Activated CD4-positive, CD25-positive, alpha-beta regulatory T cell treated with anti-CD3 and anti-CD28 coated beads, Interleukin-2, amount 50 U/mL, for 16 hours (primary cell): Measurements from ENCODE around the gene C1QA.

Source experiments
- DNase-seq: peaks from one replicate; pipeline ENCODE4 v3.0.0-alpha.2; 2020; ENCODE audit warnings: low read depth, low spot score

Gene C1QA

DNA sequence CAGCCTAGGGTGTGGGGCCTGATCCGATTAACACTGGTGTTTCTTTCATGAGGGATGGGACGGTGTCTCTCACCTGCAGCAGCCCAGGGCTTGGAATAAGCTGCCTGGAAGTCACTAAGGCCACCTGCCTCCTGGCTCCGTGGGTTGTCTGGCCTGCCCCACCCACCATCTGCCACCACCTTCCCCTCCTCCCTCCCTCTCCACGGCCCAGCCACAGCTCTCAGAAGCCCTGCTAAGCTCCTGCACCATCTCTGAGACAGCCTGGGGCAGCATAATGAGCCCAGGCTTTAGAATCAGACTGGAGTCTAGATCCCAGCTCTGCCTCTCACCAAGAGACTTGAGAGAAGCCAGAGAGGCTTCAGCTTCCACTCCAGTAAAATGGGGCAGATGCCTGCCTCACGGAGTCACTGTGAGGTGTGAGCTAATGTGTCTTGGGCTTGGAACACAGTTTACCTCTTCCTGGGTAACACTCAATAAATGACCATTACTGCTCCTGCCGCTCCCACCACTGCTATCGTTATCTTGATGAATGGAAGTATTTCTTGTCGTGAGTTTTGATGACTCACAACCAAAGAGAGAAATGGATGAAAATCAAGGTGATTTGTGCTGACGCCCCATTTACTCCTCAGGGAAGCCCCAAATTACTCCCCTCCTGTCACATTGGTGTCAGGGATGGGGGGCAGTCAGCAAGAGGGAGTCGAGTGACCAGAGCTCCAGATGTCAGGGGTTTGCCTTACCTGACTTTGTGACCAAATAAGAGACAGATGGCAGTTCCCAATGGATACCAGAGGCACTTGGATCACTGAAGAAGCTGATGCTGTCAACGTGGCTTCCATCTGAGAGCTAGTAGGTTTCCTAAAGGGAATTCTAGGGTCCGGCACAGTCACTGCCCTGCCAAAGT is 23.5 kb upstream of the C1QA start:
- no peak for DNase-seq

DNA sequence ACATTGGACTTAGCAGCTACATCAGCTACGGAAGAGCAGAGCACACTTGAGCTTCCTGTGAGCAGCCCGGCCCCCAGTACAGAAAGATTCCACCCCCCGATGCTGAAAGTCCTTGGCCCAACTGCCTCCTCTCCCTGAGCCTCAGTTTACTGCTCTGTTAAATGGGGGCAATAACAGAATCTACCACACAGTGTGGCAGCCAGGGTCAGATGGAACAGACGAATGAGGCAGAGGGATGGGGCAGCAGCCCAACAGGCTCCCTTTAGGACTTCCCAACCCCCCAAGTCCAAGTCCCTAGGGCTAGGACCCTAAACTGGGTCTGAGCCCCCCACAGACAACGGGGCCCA is 22.9 kb upstream of the C1QA start:
- no peak for DNase-seq

DNA sequence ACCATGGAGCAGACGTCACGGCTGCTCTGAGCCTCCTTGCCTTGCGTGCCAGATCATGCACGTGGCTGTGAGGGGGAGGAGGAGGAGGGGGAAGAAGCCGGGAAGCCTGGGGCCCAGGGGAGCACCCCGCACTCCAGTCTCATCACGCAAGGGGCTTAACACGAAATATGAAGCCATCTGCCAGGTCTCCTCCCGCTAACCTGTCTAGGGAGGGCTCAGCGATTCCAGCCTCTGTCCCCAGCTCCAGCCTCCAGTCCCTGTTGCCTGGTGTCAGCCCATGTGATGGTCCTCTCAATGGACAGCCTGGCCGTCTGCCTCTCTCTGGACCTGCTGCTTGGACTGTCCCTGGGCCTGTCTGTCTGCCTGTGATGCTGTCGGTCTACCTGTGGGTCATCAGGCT is 22.5 kb upstream of the C1QA start:
- DNase-seq, result no peak

DNA sequence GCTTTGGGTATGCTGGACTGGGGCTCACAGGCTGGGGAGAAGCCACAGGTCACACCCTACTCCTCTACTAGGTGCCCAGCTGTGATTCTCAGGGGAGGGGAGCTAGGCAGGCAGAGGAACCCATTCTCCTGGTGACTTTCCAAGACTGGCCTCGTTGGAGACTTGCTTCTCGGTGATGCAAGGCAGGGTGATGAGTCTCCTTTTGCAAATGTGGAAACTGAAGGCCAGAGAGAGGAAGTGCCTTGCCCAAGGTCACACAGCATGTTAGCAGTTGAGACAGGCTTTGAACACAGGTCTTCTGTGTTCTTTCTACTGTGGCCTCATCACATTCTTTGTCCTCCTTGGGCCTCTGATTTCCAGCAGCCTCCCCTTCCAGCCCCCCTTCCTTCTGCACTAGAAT is 20.5 kb upstream of the C1QA start:
- no peak for DNase-seq

DNA sequence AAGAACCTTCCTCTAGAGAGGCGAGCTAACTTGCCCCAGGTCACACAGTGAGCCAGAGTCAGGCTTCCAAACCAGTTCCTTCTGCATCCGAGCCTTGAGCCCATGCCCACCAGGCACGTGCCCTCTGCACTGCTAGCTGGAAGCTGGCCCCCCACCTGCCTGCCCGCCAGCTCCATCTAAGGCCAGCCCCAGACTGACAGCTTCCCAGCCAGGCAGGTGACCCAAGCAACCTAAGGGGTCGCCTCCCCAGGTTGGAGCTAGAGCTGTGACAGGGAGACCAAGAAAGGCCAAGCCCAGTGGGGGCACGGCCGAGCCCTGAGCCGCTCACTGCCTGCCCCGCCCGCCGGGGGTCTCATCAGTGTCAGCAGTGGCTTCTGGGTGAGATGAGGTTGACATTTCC is 19.9 kb upstream of the C1QA start:
- DNase-seq, result no peak

DNA sequence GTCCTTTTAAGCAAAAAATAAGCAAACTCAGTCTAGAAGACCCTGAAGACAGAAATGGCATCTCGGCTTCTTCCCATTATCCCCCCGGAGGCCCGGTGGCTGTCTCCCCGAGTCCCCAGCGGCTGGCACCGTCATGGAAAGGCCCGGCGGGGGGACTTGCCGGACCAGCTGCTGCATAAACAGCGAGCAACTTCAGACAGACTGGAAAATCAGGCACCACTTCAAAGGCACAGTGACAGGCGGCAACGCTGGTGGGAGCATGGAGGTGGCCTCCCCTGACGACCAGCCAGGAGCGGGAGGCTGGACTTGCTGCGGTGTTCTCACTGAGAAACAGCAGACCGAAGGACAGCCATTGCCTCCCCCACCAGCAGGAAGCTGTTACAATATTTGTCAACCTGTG is 18.4 kb upstream of the C1QA start:
- no peak for DNase-seq

DNA sequence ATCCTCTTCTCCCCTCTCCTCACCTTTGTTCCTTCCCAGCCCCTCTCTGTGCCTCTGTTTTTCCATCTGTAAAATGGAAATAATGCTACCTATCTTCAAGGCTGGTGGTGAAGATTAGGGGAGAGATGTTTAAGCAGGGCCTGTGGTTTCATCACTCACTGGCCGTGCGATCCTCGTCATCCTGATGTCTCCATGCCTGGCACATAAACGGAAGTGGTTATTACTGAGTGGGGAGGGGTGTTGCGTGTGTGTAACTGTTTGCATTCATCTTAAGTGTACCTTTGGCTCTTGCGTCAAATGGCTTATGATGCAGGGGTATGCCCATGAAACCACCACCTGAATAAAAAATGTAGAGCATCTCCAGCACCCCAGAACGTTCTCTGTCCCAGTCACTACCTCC is 17.2 kb upstream of the C1QA start:
- DNase-seq, result no peak

DNA sequence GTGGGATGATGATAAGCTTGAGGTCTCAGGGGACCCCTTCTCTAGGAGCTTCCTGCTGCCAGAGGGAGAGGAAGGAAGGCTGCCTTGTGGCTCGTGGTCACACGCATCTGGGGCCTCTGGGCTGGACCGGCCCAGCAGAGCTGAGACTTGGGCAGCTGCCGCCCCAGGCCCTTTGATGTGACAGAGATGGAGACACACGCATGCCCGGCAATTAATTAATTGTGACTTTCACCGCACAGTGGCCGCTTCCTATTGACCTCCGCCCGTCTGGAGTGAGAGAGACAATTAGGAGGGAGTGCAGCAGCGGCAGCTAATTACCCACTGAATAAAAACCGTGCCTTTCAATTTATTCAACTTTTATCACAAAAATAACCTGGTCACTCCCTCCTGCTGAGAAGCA is 16.6 kb upstream of the C1QA start:
- no peak for DNase-seq

DNA sequence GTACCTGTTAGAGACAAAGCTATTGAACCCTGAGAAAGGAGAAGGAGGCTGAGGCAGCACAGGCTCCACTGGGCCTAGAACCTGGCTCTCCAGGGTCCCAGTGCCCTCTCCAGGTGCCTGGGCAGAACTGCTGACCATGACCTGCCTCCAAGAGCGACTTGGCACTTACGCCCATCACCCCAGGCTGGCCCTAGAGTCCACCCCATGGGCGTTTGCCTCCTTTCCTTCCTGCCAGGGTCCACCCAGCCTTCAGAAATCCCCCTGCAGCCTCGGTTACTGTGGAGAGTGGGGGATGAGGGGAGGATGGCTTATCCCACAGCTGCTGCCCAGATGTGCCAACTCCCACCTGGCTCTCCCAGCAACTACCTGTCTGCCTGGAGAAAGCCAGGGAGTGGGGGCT is 14.7 kb upstream of the C1QA start:
- DNase-seq, result no peak

DNA sequence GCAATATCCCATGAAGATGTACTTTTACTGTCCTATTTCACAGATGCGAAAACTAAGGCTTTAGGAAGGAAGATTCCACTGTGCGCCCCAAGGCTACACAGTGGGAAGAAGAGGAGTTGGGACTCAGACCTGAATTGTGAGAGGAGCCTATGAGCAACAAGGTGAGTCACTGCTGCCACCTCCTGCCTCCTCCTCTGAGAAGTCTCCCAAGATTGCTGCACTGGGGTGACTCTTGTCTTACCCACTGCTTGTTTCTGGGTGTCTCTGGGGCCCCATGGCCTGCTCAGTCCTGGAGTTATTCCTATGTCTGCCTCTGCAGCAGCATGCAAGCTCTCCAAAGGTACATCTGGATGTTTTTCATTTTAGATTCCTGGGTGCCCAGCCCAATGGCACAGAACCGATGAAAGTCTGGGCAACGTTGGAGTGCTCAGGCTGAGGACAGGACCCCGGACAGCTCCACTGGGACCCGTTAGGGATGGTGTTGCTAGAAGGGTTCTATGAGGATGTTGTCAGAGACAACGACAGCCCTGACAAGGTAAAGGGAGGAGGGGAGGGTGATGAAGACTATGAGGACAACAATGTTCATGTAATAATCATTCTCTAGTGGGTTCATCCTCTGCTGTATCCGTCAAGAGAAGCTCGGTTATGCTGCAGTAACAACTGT is 11.0 kb upstream of the C1QA start:
- no peak for DNase-seq

DNA sequence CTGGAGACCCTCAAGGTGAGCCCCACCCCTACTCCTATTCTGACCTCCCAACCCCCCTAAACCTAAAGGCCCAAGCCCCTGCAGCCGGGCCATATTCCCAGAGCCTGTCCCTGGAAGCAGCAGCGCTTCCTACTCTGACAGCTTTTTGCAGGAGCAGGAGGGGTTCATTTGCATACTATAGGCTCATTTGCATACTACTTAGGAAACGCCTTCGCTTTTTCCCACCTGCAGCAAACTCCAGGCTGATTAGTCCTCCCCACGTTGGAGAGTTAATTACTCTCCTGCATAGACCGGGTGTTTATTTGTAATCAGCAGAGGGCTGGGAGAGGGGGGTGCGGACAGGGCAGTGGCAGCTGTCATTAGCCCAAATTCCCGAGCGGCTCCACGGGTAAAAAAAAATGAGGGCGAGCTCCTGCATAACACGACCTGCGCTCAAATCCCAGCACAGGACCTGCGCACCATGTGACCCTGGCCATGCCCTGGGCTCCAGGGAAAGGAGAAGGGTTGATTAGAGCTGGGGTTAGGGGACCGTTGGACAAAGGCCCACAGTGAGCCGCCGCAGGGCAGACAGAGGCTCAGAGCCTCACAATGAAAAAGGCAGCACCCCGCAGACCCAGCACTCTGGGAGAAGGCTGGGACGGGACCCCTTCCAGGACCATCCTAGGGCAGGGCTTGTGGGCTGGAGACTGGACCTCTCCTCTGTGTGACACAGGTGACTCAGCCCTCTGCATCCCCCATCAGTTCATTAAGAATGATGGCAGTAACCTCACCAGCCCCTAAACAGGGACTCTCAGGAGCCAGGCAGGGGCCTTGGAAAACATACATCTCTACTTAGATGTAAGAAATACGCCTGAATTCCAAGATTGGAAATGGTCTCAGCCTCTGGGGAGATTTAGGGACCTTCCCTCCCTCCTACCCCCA is 9.9 kb upstream of the C1QA start:
- no peak for DNase-seq

DNA sequence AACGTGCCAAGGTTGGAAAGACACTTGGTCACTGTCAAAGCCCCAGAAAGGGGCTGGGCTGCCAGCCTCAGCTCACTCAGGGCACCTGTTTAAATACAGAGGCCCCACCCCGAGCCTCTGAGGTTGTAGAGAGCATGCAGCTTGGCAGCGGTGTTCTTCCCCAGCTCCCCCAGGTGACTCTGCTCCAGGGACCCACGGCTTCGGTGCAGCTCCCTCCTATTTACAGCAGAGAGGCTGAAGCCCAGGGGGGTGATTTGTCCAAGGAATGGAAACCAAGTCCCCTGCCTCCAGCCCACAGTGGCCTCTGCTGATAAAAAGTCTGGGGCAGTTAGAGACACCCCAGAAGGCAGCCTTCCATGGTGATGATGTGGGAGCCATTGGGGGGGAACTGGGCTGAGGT is 9.1 kb upstream of the C1QA start:
- DNase-seq, result no peak

DNA sequence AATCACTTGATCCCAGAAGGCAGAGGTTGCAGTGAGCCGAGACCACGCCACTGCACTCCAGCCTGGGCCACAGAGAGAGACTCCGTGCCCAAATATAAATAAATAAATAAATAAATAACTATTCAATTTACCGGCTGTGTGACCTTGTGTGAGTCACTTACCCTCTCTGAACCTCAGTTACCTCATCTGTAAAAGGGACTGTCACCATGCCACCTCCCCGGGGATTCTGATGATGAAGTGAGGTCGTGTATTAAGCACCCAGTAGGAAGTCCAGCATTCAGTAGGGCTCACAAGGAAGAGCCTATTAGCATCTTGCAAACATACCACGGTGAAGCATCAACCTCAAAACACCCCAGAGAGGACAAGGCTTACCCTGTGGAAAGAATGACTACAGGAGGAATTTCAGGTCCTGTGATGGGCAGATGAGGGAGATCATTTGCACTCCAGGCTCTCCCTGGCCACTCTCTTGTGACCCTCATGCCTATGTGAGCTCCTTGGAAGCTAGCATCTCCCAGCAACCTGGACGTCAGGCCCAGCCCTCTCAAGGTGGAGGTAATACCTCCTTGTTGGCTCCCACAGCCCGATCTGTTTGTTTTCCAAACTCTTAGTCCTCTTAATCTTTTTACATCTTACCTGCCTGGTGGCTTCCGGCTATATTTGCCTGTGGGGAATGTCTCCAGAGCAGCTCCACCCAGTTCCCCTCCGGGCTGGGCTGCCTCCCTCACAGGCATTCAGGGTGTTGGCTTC is 7.6 kb upstream of the C1QA start:
- DNase-seq, result no peak

DNA sequence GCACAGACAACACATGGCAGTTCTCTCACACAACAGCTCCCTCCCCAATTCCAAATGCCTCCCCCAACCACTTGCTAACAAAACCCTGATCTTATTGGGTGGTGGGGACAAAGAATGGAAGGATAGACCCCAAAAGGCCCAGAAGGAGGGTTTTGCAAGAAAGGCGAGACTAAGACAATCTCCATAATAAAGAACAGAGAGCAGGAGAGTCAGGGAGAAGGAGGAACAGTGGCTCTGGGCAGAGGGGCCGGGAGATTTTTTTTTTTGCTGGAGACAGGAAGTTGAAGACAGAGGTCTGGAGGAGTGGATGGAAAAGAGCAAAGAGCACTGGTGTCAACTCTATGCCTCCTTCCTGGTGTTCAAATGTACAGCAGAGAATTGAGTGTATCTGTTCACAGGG is 6.5 kb upstream of the C1QA start:
- DNase-seq, result no peak

DNA sequence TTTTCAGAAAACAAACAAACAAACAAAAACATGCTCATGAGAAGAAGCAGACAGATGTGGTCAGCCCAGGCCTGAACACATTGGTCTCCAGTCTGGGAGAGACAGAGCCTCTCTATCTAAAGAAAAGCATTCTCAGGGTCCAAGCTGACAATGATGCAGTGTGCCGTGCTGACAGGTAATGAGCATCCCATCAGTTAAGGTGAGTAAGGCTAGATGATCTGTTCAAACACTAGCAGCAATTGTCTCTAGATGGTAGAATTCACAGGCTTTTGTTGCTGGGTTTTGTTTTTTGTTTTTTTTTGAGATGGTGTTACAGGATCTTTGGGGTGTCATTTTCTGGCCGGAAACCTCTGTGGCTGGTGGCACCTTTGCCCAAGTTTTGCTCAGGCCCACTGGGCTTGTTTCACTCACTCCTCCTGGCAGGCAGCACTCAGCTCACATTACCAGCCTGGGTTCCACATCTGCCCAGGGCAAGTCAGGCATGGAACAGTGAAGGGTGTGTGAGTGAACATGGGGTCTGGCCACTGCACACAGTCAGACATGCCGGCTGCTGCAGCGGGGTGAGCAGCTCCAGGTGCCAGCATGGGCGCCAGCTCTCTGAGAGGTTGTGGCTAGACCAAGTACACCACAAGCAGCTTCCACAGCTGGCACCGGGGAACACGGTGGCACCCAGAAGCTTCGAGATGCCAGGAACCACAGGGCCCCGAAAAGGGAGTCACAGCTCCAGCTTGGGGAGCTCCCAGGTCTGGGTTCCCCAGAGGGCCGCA is 2.5 kb upstream of the C1QA start:
- DNase-seq, result no peak

DNA sequence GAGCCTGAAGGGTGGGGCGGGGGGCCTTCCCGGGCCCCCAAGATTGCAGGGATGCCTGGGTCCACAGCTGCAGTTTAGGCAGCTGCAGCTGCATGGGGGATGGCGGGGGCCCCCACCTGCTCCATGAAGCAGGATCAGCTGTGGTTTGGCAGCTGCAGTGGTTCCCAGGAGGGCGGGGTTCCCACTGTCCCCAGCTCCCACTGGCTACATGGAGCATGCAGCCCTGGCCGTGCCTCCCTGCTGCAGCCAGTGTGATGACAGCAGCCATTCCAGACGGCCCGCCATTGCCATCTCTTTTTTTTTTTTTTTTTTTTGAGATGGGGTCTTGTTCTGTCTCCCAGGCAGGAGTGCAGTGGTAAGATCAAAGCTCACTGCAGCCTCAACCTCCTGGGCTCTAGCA is 992 bp upstream of the C1QA start:
- no peak for DNase-seq

DNA sequence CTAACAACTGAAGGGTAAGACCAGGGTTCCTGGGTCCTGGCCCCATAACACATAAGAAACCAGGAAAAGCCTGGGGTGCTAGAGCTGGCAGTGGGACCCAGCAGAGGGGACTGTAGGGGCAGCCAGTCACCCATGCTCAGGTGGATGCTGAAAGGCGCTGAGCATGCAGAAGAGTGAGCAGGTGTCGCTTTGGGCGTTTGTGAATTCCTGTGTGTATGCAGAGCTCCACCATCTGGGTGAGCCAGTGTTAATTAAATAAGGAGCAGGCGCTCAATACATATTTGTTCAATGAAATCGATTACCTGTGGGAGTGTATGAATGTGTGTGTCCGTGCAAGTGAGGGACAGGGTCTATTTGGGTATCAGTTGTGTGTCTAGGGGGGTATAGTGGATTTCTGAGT is 499 bp downstream of the C1QA start:
- no peak for DNase-seq

DNA sequence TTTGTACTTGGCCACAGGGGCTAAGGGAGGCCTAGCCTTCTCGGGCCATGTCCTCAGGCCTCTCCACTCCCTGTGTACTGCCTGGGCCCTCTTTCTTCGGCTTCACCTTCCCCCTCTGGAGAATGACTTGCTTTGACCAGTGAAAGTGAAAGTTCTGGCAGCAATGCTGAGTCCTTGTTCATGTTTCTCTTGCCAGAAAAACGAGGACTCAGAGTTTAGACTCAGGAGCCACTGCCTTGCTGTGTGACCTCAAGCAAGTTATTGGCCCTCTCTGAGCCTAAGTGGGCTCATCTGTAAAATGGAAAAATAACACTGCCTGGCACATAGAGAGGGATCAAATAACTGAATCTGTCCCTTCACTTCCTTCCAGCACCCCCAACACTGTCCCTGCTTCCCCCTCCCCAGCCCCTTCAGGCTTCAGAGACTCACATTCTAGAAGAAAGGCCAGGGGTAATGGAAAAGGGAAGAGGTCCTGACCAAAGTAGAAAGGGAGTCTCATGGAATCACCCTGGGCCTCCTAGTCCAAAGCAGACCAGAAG is 1.5 kb downstream of the C1QA start:
- no peak for DNase-seq

DNA sequence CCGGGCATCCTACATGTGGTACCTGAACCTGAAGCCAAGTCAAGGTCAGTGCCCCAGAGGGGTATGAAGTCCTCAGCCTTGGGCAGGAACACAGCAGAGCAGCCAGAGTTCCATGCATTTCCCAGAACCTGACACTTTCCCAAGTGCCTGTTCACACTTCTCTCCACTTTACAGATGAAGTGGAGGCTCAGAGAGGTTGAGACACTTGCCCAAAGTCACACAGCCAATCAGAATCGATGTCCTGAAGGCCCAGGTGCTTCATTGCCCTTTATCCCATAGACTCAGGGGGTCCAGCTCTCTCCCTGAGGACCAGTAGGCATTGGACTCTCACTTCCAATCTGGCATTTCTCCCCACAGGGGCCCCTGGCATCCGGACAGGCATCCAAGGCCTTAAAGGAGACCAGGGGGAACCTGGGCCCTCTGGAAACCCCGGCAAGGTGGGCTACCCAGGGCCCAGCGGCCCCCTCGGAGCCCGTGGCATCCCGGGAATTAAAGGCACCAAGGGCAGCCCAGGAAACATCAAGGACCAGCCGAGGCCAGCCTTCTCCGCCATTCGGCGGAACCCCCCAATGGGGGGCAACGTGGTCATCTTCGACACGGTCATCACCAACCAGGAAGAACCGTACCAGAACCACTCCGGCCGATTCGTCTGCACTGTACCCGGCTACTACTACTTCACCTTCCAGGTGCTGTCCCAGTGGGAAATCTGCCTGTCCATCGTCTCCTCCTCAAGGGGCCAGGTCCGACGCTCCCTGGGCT is 2.2 kb downstream of the C1QA start:
- DNase-seq, result no peak

DNA sequence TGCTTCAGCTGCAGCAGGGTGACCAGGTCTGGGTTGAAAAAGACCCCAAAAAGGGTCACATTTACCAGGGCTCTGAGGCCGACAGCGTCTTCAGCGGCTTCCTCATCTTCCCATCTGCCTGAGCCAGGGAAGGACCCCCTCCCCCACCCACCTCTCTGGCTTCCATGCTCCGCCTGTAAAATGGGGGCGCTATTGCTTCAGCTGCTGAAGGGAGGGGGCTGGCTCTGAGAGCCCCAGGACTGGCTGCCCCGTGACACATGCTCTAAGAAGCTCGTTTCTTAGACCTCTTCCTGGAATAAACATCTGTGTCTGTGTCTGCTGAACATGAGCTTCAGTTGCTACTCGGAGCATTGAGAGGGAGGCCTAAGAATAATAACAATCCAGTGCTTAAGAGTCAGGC is 2.9 kb downstream of the C1QA start:
- DNase-seq, result no peak
